ENCODE data around the gene BIN1. TPM values are rescaled to one million over a fixed set of nuclear protein-coding genes. Genes with fewer than 3 reads are reported as not detected.

The BIN1 gene
- total RNA-seq, 1 donor from 2014 or later, result 15.8 TPM

DNA sequence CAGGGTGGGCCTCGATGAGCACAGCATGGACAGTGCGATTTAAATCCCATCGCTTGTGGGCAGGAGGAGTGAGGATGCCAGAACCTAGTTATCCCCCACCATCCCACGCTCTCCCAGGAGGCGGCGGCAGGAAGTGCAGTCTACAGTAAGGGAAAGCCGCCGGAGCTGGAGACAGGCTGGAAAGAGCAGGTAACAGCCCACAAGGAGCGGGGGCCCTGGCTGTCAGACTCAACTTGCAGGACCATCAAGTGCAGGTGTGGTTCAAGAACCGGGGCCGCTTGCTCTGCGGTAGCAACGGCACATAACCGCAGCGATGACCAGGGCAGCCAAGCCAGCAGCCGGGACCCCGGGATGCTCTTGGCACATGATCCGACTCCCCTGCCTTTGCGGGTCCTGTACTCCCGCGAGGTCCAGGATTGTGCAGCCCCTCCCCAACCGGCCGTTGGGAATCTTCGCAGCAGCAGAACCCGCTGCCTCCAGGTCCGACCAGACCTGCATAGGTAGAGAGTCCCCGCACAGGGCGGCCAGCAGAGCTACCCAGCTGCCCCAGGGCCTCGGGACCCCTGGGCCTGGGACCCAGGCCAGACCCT is 82.1 kb downstream of the BIN1 start:
- H3K27ac ChIP-seq (replicated peaks), result no peak overlapping the region
- DNase-seq, result no peak
- peaks cover 15% of the 10 kb centered on the region for H3K4me1 ChIP-seq
- no peaks in the 10 kb centered on the region for H3K36me3 ChIP-seq
- peaks cover 9% of the 10 kb centered on the region for H3K9me3 ChIP-seq (replicated peaks)
- H3K27me3 ChIP-seq (ENCODE audit: low read depth), result peaks cover 86% of the 10 kb centered on the region
- intact Hi-C loops (cut with micrococcal nuclease), result no loop called here
- H3K4me3 ChIP-seq, result peak overlapping the region; percentile 61
- TF ChIP-seq, protein P1, sequence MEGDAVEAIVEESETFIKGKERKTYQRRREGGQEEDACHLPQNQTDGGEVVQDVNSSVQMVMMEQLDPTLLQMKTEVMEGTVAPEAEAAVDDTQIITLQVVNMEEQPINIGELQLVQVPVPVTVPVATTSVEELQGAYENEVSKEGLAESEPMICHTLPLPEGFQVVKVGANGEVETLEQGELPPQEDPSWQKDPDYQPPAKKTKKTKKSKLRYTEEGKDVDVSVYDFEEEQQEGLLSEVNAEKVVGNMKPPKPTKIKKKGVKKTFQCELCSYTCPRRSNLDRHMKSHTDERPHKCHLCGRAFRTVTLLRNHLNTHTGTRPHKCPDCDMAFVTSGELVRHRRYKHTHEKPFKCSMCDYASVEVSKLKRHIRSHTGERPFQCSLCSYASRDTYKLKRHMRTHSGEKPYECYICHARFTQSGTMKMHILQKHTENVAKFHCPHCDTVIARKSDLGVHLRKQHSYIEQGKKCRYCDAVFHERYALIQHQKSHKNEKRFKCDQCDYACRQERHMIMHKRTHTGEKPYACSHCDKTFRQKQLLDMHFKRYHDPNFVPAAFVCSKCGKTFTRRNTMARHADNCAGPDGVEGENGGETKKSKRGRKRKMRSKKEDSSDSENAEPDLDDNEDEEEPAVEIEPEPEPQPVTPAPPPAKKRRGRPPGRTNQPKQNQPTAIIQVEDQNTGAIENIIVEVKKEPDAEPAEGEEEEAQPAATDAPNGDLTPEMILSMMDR (IDR thresholded peaks at IDR 0.05; ENCODE audit: borderline replicate concordance), result peak; percentile 33

GRCh38 chr2:127023504-127023903 is 83.5 kb downstream of the BIN1 start:
- H3K36me3 ChIP-seq, result no peaks in the 10 kb centered on the region
- TF ChIP-seq, protein P1 (IDR thresholded peaks at IDR 0.05; ENCODE audit: borderline replicate concordance), result no peak
- no peak for DNase-seq
- intact Hi-C loops (cut with micrococcal nuclease), result no loop called here
- H3K9me3 ChIP-seq (replicated peaks), result peaks cover 9% of the 10 kb centered on the region
- H3K27me3 ChIP-seq (ENCODE audit: low read depth), result peaks cover 79% of the 10 kb centered on the region
- peaks cover 15% of the 10 kb centered on the region for H3K4me1 ChIP-seq
- H3K4me3 ChIP-seq, result no peak overlapping the region
- no peak overlapping the region for H3K27ac ChIP-seq (replicated peaks)

DNA sequence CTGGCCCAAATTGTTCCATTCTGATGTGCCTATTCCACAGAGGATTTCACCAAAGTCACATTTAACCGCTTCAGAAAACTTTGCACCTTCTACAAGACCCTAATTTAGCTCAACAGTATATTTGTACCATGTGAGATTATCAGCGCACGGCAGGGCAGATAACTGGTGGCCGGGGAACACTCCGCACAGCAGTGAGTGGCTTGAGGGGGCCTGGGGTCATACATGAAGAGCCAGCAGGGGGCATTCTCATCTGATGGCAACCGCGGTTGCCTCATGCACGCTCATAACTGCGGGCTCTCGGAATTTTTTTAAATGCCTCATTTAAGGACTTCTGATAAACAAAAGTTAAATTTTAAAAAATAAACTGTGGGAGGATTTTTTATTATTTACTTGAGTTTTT is 84.1 kb downstream of the BIN1 start:
- H3K36me3 ChIP-seq, result no peaks in the 10 kb centered on the region
- DNase-seq, result no peak
- H3K27me3 ChIP-seq (ENCODE audit: low read depth), result peaks cover 75% of the 10 kb centered on the region
- intact Hi-C loops (cut with micrococcal nuclease), result no loop called here
- no peak overlapping the region for H3K27ac ChIP-seq (replicated peaks)
- peaks cover 15% of the 10 kb centered on the region for H3K4me1 ChIP-seq
- peaks cover 9% of the 10 kb centered on the region for H3K9me3 ChIP-seq (replicated peaks)
- H3K4me3 ChIP-seq, result no peak overlapping the region
- TF ChIP-seq, protein P1 (IDR thresholded peaks at IDR 0.05; ENCODE audit: borderline replicate concordance), result no peak

DNA sequence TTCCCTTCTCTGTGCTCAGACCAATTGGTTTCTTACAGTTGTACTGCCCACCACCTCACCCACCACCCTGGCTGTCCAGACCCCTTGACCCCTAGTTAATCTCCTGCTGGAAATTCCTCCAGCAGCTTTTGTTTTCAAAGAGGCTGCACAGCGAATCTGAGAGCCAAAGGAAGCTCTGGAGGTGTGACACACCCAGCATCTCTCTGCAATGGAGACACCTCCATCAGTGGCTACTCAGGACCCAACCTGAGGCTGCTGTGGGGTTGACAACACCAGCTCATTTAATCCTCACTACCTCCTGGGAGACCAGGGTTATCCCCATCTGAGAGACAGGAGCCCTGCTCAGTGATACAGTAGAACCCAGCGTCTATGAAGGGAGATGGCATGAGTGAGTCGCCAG is 86.4 kb downstream of the BIN1 start:
- peaks cover 10% of the 10 kb centered on the region for H3K4me1 ChIP-seq
- no peak for DNase-seq
- peaks cover 67% of the 10 kb centered on the region for H3K27me3 ChIP-seq (ENCODE audit: low read depth)
- H3K36me3 ChIP-seq, result no peaks in the 10 kb centered on the region
- no peak overlapping the region for H3K27ac ChIP-seq (replicated peaks)
- TF ChIP-seq, protein P1 (IDR thresholded peaks at IDR 0.05; ENCODE audit: borderline replicate concordance), result no peak
- H3K4me3 ChIP-seq, result no peak overlapping the region
- intact Hi-C loops (cut with micrococcal nuclease), result no loop called here
- peaks cover 9% of the 10 kb centered on the region for H3K9me3 ChIP-seq (replicated peaks)

- TF ChIP-seq, protein P1 (IDR thresholded peaks at IDR 0.05; ENCODE audit: borderline replicate concordance), result no peak
- Histone ChIP-seq H3K4me3 (no peak overlapping the region), H3K36me3 (no peaks in the 10 kb centered on the region), H3K4me1 (no peaks in the 10 kb centered on the region), H3K27ac (replicated peaks) (no peak overlapping the region), H3K27me3 (ENCODE audit: low read depth) (peaks cover 67% of the 10 kb centered on the region), H3K9me3 (replicated peaks) (no peaks in the 10 kb centered on the region)
- no peak for DNase-seq
- intact Hi-C loops (cut with micrococcal nuclease), result no loop called here
Observed at GRCh38 chr2:127017548-127017947, 89.4 kb downstream of the BIN1 start.
